HG03103 (cell line): ENCODE measurements around the gene MILR1.
A peak's percentile ranks its signal among the peaks of the same experiment; 100 is the strongest.
"Not testable (repeated sequence)": the region's sequence is repeated elsewhere in the genome, so short reads cannot be mapped to it uniquely, and the experiment has no call there.

Source experiments
- ATAC-seq: cut with Tn5 transposase; IDR thresholded peaks from one replicate; pipeline ENCODE4 v1.9.1; 2021; ENCODE audit warnings: low read depth; ENCODE audit not compliant: unreplicated experiment

The MILR1 gene

DNA sequence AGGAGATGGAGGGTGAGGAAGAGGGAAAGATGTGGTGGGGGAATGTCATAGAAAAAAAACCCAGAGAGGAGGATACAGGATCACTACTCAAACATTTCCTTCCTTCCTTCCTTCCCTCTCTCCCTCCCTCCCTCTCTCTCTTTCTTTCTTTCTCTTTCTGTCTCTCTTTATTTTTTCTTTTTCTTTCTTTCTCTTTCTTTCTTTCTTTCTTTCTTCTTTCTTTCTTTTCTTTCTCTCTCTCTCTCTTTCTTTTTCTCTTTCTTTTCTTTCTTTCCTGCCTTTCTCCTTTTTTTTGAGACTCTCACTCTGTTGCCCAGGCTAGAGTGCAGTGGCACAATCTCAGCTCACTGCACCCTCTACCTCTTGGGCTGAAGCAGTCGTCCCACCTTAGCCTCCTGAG is 17.9 kb downstream of the MILR1 start:
- not testable (repeated sequence) for ATAC-seq

DNA sequence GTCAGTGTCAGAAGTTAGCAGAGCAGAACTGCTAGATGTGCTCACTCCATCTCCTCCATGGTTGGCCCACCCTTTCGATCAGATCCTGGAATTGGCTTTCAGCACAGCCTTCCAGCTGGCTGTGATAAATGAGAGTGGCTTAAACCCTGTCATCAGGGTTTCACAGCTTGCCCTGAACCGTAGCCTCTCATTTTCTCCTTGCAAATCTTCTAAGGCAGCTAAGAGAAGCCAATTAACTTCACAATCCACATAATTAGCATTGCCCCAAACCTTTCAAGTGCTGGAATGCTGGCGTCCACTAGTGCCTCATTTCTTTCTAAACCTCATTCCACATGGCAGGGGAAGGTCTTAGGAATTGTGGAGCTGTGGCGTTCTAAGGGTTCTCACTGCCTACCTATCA is 21.7 kb downstream of the MILR1 start:
- ATAC-seq: no peak

DNA sequence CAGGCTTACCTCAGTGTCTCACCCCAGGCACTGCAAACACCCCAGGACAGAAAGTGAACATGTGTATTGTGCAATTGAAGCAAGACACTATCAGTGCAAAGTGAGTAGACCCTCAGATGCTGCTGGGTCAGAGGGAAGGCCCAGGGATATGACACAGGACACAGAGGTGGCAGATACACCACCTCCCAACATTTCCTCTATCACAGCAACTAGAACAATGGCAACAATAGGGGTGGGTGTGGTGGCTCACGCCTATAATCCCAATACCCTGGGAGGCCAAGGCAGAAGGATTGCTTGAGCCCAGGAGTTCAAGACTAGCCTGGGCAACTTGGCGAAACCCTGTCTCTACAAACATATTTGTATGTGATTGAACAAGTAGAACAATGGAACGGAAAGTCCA is 22.5 kb downstream of the MILR1 start:
- ATAC-seq: no peak

GRCh38 chr17:64472564-64472963 is 23.6 kb downstream of the MILR1 start:
- ATAC-seq: no peak

- no peak for ATAC-seq
These were observed 28.9 kb downstream of the MILR1 start for GRCh38 chr17:64477849-64478248.

DNA sequence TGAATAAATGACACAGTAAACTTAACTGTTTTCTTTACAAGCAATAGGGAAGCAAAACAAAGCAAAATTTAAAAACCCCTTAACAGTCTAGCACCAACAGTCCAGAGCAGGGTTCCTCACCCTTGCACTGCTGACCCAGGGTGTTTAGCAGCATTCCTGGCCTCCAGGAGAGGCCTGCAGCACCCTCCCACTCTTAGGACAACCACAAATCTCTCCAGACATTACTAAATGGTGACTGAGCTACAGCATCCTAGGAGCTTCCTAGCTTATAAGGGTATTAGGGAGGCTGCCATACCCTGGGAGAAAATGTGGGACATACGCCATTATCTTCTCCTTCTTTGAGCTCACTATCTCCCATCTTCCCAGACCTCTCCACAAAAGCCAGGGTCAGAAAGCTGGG is 32.0 kb downstream of the MILR1 start:
- ATAC-seq: no peak

DNA sequence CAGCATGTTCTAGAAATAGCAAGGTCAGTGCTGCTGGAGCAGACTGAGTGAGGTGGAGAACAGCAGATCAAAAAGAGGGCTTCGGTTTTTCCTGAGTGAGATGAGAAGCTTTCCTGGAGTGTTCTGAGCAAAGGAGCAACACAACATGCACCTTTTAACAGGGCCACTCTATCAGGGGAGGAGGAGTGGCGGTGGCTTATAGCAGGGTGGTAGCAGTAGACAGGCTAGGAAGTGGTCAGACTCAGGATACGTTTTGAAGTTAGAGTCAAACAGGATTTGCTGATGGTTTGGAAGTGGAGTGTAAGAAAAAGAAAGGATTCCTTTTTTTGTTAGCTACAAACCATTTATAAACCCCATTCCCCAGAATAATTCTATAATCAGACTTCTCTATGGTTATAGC is 35.5 kb downstream of the MILR1 start:
- ATAC-seq: no peak

DNA sequence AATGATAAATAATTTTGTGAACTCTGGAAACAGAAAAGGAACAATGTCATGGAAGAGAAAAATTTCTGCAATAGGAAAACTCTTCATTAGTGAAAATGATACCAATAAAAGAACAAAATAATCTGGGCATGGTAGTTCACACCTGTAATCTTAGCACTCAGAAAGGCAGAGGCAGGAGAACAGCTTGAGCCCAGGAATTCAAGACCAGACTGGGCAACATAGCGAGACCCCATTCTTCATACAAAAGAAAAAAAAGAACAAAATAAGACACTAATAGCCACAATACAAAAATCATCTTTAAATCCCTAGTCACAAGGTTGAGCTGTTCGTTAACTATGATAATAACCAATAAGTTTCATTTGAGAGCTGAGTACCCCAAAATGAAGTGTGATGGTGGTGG is 39.4 kb downstream of the MILR1 start:
- ATAC-seq: no peak

DNA sequence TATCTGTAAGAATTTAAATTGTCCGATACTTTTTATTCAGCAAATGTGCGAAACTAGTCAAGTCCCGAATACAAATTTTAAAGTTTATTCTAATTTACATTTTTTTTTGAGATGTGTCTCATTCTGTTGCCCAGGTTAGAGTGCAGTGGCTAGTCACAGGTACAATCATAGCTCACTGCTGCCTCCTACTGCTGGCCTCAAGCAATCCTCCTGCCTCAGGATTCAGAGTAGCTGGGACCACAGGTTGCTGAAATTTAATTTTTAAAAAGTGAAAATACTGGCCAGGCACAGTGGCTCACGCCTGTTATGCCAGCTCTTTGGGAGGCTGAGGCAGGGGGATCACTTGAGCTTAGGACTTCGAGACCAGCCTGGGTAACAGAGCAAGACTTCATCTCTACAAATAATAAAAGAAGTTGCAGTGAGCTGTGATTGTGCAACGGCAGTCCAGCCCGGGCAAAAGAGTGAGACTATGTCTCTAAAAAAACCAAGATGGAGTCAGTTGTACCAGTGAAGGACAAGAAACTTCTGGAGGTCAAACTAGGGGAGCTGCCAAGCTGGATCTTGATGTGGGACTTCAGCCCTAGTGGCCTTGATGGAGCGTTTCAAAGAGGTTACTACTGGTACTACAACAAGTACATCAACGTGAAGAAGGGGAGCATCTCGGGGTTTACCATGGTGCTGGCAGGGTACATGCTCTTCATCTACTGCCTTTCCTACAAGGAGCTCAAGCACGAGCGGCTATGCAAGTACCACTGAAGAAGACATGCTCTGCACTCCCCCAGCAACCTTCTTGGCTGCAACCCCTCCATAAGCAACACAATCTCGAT is 42.3 kb downstream of the MILR1 start:
- no peak for ATAC-seq

GRCh38 chr17:64491994-64492393 is 43.1 kb downstream of the MILR1 start:
- no peak for ATAC-seq

DNA sequence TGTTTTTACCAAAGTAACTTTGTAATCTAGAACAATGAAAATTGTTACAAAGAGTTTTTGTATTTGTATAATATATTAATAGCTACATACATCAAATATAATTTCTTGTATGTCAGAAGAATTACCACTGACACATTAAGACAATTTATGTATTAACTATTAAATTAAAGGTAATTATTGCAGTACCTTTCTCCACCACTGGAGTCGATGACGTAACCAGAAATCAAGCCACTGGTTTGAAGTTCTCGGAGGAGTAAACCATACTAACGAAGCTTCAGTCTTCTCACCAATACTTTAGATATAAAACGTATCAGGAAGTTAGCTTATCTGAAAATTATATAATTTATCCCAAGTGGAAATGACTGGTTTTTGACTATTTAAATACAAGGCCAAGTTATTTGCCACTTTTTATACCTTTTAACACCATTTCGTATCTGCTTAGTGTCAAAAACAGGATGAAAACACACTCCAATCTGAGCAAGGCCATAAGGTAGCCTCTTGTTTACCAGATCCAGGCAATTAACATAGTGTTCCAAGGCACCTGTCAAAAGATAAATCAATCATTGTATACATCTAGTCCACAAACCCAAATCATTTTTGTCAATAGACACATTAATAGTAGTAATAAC is 43.7 kb downstream of the MILR1 start:
- no peak for ATAC-seq

GRCh38 chr17:64494121-64494520 is 45.2 kb downstream of the MILR1 start:
- no peak for ATAC-seq

- ATAC-seq: not testable (repeated sequence)
These were observed 46.4 kb downstream of the MILR1 start for GRCh38 chr17:64495300-64495699.

GRCh38 chr17:64496348-64496785 is 47.5 kb downstream of the MILR1 start:
- no peak for ATAC-seq

DNA sequence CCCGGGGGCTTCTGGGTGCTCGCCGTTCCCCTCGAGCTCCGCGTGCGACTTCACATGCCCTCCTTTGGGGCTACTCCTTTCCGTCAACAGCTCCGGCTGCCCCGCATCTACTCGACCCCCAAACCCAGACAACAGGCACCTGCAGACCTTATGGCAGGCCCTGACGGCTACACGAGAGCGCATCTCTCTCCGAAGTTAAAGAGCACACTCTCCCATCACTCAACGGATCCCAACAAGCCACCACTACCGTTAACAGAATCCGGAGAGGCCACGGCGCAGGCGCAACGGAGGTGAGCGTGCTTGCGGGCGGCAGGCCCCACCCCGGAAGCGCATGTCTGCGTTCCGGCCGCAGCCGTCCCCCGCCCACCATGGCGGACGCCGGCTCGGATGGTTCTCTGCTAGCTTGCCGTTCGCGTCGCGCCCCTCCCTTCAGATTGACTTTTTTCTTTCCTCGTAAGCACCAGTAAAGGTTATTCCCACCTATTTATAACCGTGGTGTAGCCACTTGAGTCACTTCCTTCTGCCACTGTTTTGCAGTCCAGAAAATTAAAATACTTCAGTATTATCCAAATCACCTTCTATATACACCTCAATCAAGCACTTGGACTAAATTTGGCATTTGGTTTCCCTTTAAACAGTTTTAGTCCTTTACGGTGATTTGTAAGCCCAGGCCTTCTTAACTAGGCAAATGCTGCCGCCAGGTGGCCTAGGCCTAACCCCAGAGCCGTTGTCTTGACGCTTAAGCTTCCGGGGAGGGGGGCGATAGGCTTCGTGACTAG is 48.1 kb downstream of the MILR1 start, which contains the start of gene POLG2:
Gene POLG2 (minus strand): TSS at position 269 of the 779 bp plus-strand sequence. CDS start 86 bp downstream, at position 183.
- peak; percentile 80 for ATAC-seq

- no peak for ATAC-seq
These were observed 48.7 kb downstream of the MILR1 start for GRCh38 chr17:64497565-64498035.

GRCh38 chr17:64498308-64499203 is 49.6 kb downstream of the MILR1 start:
- no peak for ATAC-seq

DNA sequence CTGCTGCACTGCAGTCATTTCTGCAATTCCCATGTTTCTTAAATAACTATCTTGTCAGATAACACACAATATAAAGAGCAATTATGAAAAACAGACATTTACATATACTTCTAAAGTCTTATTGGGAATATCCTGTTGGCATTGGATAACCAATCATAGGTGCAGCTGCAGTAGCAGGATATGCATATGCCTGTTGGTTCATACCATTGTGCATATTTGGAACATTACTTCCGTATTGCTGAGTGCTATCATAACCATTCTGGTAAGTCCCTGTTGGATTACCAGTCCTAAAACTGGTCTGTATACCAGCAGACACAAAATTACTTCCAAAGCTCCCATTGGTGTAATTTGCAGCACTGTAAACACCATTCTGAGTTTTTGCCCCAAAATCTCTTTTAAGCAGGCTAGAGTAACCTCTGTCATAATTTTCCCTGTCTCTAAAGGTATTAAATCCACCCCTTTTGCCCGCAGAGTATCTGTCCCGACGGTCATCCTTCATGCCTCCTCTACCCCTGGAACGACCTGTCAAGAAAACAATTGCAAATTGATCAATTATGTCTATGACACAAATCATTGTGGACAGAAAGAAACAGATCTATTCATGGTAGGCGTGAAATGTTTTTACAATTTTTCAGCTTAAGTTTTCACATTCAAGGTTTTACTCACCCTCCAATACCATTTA is 51.0 kb downstream of the MILR1 start:
- ATAC-seq: no peak

DNA sequence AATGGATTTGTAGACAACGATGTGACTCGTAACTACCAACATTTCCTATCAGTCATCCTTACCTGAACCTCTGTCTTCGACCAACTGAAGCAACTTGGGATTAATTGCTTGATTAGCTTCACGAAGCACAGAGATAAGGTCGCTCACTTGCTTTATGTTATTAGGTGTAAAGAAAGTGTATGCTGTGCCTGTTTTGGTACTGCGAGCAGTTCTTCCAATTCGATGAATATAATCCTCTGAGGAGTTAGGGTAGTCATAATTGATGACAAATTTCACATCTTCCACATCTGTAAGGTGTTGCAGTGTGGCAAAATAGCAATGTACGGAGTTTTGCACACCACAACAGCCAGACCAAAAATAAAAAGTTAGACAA is 51.6 kb downstream of the MILR1 start:
- ATAC-seq: no peak
